OCI-M1 (cell line): ENCODE data around the gene ADAT2.

Experiments
- DNase-seq: peaks from one replicate; lab custom pipeline; 2025; lab: John Stamatoyannopoulos, UW

Gene ADAT2

DNA sequence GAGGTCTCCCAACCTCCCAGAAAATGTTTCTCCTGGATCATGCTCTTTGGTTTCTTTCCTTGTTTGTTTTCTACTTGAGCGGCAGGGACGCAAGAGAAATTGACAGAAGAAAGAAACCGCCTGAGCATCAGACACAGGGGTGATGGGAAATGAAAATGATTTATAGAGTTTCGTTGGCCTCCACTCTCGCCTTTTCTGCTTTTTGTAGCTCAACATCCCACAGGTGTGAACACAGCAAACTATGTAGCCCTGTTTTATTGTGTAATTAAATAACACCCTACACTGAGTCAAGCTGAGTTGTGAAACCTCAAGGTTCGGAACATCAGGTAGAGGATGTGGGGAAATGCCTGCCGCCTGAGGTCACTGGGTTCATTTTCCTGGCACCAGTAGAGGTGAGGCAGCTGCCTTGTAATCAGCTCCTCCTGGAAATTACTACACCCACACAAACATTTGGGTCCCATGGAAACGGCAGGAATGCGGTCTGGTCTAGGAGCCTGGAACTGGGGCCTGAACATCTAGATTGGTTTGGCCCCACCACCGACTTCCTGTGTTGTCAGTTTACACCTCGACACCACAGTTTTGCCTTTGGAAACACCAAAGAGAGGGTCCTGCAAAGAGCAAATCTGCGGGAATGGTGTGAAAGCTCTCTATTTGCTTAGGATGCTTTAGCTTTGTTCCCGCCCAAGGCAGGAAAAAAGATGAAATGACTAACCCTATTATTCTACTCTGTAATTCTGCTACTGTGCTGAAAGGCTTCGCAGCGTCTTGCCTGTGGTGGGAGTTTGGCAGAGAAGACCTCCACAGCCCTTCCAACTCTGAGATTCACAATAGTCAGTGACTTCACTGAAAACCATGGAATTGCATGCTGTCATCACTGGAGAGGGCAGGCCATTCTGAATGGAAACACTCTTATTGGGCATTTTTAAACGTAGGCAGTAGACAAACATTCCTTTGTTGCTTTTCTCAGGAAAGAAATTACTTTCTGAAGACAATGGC is 53.0 kb downstream of the ADAT2 start:
- DNase-seq, result no peak

- no peak for DNase-seq
Measured at GRCh38 chr6:143396497-143397226, 53.8 kb downstream of the ADAT2 start.

DNA sequence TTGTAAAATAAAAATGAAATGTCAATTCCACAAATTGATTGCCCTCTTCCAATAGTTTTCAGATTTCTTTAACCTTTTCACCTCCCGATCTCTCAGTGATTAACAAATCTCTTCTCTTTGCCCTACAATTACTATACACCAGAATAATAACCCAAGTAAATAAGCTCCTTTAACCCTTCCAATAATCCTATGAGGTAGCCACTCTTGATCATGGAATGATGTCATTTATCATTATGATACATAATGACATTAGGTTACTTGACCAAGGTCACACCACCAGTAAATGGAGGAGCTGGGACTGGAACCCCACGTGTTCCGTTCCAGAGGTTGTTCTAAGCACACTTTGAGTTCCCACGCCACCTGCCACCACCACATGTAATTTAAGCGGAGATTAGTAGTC is 54.8 kb downstream of the ADAT2 start:
- no peak for DNase-seq

GRCh38 chr6:143394389-143394788 is 56.1 kb downstream of the ADAT2 start:
- no peak for DNase-seq

- no peak for DNase-seq
Measured at GRCh38 chr6:143390278-143390677, 60.2 kb downstream of the ADAT2 start.

GRCh38 chr6:143385636-143386035 is 64.9 kb downstream of the ADAT2 start:
- no peak for DNase-seq

- no peak for DNase-seq
Measured at GRCh38 chr6:143376861-143377260, 73.6 kb downstream of the ADAT2 start.

DNA sequence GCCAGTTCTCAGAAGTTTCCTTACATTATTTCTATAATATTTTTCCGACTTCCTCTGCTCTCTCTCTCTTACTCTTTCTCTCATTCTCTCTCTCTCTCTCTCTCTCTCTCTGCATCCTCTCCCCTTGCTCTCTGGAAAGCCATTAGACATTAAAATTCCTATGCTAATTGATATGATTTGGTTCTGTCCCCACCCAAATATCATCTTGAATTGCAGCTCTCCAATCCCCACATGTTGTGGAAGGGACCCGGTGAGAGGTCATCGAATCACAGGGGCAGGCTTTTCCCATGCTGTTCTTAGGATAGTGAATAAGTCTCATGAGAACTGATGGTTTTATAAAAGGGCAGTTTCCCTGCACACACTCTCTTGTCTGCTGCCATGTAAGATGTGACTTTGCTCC is 74.1 kb downstream of the ADAT2 start:
- DNase-seq, result no peak

DNA sequence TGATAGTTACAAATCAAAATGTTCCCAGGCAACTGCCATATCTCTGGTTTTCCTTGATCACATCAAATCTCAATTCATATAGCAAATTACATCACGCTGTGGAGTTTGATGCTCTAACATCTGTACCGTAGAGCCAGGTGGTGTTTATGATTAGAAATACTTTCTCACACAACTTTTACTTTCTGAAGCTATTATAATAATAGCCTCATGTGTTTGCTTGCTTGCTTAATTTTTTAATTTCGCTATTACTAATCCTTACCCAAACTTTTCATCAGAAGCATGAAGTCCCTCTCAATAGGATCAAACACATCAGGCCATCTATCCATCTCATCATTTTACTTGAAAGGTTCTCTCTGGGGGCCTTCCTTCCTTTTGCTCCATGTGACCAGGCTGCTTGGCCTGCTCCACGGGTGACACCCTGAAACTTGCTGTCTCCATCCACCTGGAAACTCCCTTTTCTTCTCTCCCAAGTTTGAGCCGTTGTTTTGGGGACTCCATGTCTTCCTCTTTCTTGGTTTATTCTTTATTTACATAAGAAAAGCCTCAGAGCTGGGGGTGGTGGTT is 75.4 kb downstream of the ADAT2 start:
- DNase-seq, result no peak

- DNase-seq, result no peak
Measured at GRCh38 chr6:143374014-143374413, 76.5 kb downstream of the ADAT2 start.
